K562 (cell line): ENCODE data around the gene BMS1. TPM values are rescaled to one million over a fixed set of nuclear protein-coding genes. Genes with fewer than 3 reads are reported as not detected.

Experiments used
- NR2F6 ChIP-seq: fragments of 450-650 bp; formaldehyde crosslinking; IDR thresholded peaks from 2 replicates; pipeline ENCODE4 v1.4.0; 2020; ENCODE audit warnings: mild to moderate bottlenecking
- NRF1 ChIP-seq, 2 experiments: fragments of 450-650 bp; IDR thresholded peaks in 1 of 2; conservative IDR thresholded peaks in 1 of 2; 2 replicates each; pipeline ENCODE4 v1.6.1; 2014; ENCODE audit warnings: mild to moderate bottlenecking in 2 of 2
- RB1 ChIP-seq: fragments of 450-650 bp; IDR thresholded peaks from 2 replicates; pipeline ENCODE4 v1.6.1; 2017; ENCODE audit warnings: low read depth, mild to moderate bottlenecking
- SMC3 ChIP-seq: conservative IDR thresholded peaks from 2 replicates; pipeline ENCODE4 v1.6.1; 2011; ENCODE audit warnings: low read depth, low read length, improper control_type of control experiment; ENCODE audit not compliant: insufficient read depth
- YY1 ChIP-seq, 3 experiments: IDR thresholded peaks; 2 replicates each; pipeline ENCODE4 v1.6.1; 2011; ENCODE audit warnings: low read length in 2 of 3, mild to moderate bottlenecking in 2 of 3, moderate library complexity in 2 of 3, borderline replicate concordance in 1 of 3, control low read depth in 1 of 3, low read depth in 1 of 3; ENCODE audit not compliant: insufficient read depth in 3 of 3, insufficient replicate concordance in 2 of 3, control insufficient read depth in 1 of 3, insufficient read length in 1 of 3; ENCODE audit errors: extremely low read depth in 1 of 3
- ZBTB11 ChIP-seq, 3 experiments: fragments of 200-800 bp in 1 of 3; fragments of 250-450 bp in 1 of 3; fragments of 450-650 bp in 1 of 3; sonication (Bioruptor Pico) in 1 of 3; sonication (Bioruptor generic) in 1 of 3; formaldehyde crosslinking in 1 of 3; IDR thresholded peaks; 2 replicates each; pipeline versions ENCODE4 v1.6.1 to v1.8.0; 2016 to 2022; ENCODE audit warnings: mild to moderate bottlenecking in 2 of 3, missing genetic modification characterization in 2 of 3, missing compliant biosample characterization in 1 of 3, moderate library complexity in 1 of 3
- ZBTB33 ChIP-seq: sonication (generic); formaldehyde crosslinking; IDR thresholded peaks from 2 replicates; pipeline ENCODE4 v1.8.1; 2023; ENCODE audit warnings: mild to moderate bottlenecking, missing genetic modification reagents
- polyA plus RNA-seq, 8 experiments: library from polyadenylated mRNA; depleted of rRNA in 4 of 8; stranded (reverse) in 5 of 8; unstranded in 3 of 8; fragments of >200 nt; fragmentation: Nextera tagmentation in 2 of 8; fragmentation: Illumina TruSeq in 1 of 8; extraction: Ambion mirVana in 2 of 8; extraction: Trizol in 1 of 8; gene quantifications; 2 replicates each; pipeline versions ENCODE4 v1.2.1 to v1.2.3, GENCODE V29; 2011 to 2014; ENCODE audit warnings: inconsistent platforms in 1 of 8, missing spikeins in 1 of 8
- total RNA-seq, 7 experiments: library from RNA; depleted of rRNA in 6 of 7; stranded (reverse); fragments of >200 nt in 6 of 7; fragmentation: Illumina TruSeq in 2 of 7; extraction: Trizol in 2 of 7; gene quantifications; 2 replicates each; pipeline versions ENCODE4 v1.2.1 to v1.2.3, GENCODE V29; 2011 to 2021; ENCODE audit warnings: low replicate concordance in 1 of 7
- TF ChIP-seq, protein P1 (sequence below), 3 experiments: IDR thresholded peaks in 2 of 3; conservative IDR thresholded peaks in 1 of 3; 2 replicates each; pipeline ENCODE4 v1.5.1; 2011 to 2012; ENCODE audit warnings: low read length in 3 of 3, mild to moderate bottlenecking in 3 of 3, control low read depth in 2 of 3, improper control_type of control experiment in 1 of 3, inconsistent platforms in 1 of 3, low read depth in 1 of 3, mixed read lengths in 1 of 3, moderate library complexity in 1 of 3; ENCODE audit not compliant: insufficient read depth in 2 of 3
- TF ChIP-seq, protein P2 (sequence below): sonication (generic); formaldehyde crosslinking; IDR thresholded peaks from 2 replicates; pipeline ENCODE4 v1.8.0; 2022; ENCODE audit warnings: missing genetic modification reagents, mild to moderate bottlenecking, moderate library complexity, borderline replicate concordance

The BMS1 gene
- total and polyA plus RNA-seq, 9 of the 15 experiments (the other 6 are each of a cell fraction or from before 2014, with no cell fraction given) = 11.1 to 46.9 (median 32.7) TPM

DNA sequence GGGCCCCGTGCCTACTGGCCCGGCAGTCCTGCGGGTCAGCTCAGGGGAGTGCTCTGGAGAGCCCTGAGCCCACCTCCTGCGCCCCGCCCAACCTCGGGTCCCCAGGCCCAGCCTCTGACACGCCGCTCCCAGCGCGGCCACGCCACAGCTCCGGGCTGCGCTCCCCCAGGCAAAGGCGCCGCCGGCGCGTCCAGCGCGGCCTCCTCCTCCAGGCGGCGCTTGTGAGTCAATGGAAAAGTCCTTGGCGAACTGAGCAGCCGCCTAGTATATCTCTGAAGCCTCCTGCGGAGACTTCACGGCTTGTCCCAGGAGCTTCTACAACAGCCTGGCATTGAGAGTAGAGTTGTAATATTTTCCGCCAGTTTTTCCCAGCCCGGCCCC lies 29.5 kb upstream of the BMS1 start (continued):
- TF ChIP-seq, protein P1, sequence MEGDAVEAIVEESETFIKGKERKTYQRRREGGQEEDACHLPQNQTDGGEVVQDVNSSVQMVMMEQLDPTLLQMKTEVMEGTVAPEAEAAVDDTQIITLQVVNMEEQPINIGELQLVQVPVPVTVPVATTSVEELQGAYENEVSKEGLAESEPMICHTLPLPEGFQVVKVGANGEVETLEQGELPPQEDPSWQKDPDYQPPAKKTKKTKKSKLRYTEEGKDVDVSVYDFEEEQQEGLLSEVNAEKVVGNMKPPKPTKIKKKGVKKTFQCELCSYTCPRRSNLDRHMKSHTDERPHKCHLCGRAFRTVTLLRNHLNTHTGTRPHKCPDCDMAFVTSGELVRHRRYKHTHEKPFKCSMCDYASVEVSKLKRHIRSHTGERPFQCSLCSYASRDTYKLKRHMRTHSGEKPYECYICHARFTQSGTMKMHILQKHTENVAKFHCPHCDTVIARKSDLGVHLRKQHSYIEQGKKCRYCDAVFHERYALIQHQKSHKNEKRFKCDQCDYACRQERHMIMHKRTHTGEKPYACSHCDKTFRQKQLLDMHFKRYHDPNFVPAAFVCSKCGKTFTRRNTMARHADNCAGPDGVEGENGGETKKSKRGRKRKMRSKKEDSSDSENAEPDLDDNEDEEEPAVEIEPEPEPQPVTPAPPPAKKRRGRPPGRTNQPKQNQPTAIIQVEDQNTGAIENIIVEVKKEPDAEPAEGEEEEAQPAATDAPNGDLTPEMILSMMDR (IDR thresholded peaks at IDR 0.05 in 2 of 3, conservative IDR thresholded peaks at IDR 0.05 in 1 of 3; ENCODE audit: insufficient read depth in 2 of 3, low read depth in 1 of 3, low read length in 3 of 3) = peak; percentile 70 to 80 (median 71)
- TF ChIP-seq ZBTB33 (CRISPR knock-in tag) = peak; percentile 66; the same call in 1 of the 2 replicates
- TF ChIP-seq, protein P2, sequence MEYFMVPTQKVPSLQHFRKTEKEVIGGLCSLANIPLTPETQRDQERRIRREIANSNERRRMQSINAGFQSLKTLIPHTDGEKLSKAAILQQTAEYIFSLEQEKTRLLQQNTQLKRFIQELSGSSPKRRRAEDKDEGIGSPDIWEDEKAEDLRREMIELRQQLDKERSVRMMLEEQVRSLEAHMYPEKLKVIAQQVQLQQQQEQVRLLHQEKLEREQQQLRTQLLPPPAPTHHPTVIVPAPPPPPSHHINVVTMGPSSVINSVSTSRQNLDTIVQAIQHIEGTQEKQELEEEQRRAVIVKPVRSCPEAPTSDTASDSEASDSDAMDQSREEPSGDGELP = no peak
- TF ChIP-seq ZBTB11 (CRISPR knock-in tag; IDR thresholded peaks at IDR 0.05) = no peak
- no peak for TF ChIP-seq NR2F6 (CRISPR knock-in tag)
- 0 out of 4 replicates have a peak, but pooled peaks of 1 of the 2 experiments have one; percentile 13 for TF ChIP-seq NRF1 (conservative IDR thresholded peaks at IDR 0.05 in 1 of 2, IDR thresholded peaks at IDR 0.05 in 1 of 2)
- TF ChIP-seq RB1 = 0 out of 2 replicates have a peak, but pooled peaks have one; percentile 11
- TF ChIP-seq YY1 (IDR thresholded peaks at IDR 0.05; ENCODE audit: borderline replicate concordance in 1 of 3, control insufficient read depth in 1 of 3, extremely low read depth in 1 of 3, insufficient read depth in 3 of 3, insufficient read length in 1 of 3, insufficient replicate concordance in 2 of 3, low read depth in 1 of 3, low read length in 2 of 3) = peak in 1 of 3 experiments; percentile 34
- peak; percentile 51 for TF ChIP-seq SMC3
